Type B pancreatic cell (in vitro differentiated cells): ENCODE measurements around the gene ADAP1. TPM values are rescaled to one million over a fixed set of nuclear protein-coding genes. Genes with fewer than 3 reads are reported as not detected.

Experiments used
- DNase-seq: peaks from one replicate; pipeline ENCODE4 v3.0.0; 2021; ENCODE audit warnings: mixed read lengths; ENCODE audit not compliant: unreplicated experiment; ENCODE audit errors: extremely low spot score
- H3K27ac Mint-ChIP-seq: 2 replicates; pipeline ENCODE4 v1.8.0; 2021; ENCODE audit warnings: mild to moderate bottlenecking, mixed read lengths
- H3K27me3 Mint-ChIP-seq: 2 replicates; pipeline ENCODE4 v1.8.0; 2021; ENCODE audit warnings: mixed read lengths
- H3K36me3 Mint-ChIP-seq: 2 replicates; pipeline ENCODE4 v1.8.0; 2021; ENCODE audit warnings: mixed read lengths
- H3K4me1 Mint-ChIP-seq: one replicate; pipeline ENCODE4 v1.8.0; 2021; ENCODE audit warnings: mixed read lengths; ENCODE audit not compliant: unreplicated experiment
- H3K4me3 Mint-ChIP-seq: 2 replicates; pipeline ENCODE4 v1.8.0; 2021; ENCODE audit warnings: mild to moderate bottlenecking, mixed read lengths
- H3K9me3 Mint-ChIP-seq: 2 replicates; pipeline ENCODE4 v1.8.0; 2021; ENCODE audit warnings: mixed read lengths
- total RNA-seq: library from RNA; stranded (reverse); gene quantifications from 2 replicates; pipeline ENCODE4 v1.2.1, GENCODE V29; 2021; ENCODE audit warnings: low replicate concordance
- TF ChIP-seq, protein P1 (sequence below): fragments of 200-600 bp; sonication (generic); conservative IDR thresholded peaks from 2 replicates; pipeline ENCODE4 v1.5.0; 2021; ENCODE audit warnings: antibody characterized with exemption, mild to moderate bottlenecking

The ADAP1 gene
- total RNA-seq, 1 donor from 2014 or later, result 15.7 TPM

DNA sequence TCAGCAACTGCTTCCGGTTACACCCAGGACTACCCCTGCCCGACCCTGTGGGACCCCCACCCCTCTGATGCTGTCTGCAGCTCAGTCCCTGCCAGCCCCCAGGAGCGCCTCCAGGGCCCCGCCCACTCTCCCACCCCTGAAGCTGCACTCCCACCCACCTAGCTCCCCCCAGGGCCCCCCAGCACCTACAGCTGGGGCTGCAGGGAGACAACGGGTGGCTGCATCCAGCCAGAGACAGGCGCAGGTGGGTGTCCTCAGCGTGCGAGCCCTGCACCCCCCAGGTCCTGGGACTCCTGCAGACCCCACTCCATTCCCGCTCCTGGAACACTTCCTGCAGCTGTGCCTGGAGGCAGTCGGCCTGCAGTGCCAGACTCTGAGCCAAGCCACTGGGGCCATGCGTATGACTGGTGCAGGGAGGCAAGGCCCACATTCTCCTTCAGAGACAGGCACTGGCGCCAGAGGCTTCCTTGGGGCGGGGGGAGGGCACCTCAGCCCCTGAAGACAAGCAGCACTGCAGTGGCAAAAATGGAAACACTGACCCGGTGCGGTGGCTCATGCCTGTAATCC, 34.6 kb upstream of the ADAP1 start:
- no peak overlapping the region for H3K4me3 Mint-ChIP-seq
- no peaks in the 10 kb centered on the region for H3K9me3 Mint-ChIP-seq
- no peaks in the 10 kb centered on the region for H3K36me3 Mint-ChIP-seq
- H3K27me3 Mint-ChIP-seq, result no peaks in the 10 kb centered on the region
- H3K4me1 Mint-ChIP-seq, result peaks cover 12% of the 10 kb centered on the region
- no peak for DNase-seq
- TF ChIP-seq, protein P1, sequence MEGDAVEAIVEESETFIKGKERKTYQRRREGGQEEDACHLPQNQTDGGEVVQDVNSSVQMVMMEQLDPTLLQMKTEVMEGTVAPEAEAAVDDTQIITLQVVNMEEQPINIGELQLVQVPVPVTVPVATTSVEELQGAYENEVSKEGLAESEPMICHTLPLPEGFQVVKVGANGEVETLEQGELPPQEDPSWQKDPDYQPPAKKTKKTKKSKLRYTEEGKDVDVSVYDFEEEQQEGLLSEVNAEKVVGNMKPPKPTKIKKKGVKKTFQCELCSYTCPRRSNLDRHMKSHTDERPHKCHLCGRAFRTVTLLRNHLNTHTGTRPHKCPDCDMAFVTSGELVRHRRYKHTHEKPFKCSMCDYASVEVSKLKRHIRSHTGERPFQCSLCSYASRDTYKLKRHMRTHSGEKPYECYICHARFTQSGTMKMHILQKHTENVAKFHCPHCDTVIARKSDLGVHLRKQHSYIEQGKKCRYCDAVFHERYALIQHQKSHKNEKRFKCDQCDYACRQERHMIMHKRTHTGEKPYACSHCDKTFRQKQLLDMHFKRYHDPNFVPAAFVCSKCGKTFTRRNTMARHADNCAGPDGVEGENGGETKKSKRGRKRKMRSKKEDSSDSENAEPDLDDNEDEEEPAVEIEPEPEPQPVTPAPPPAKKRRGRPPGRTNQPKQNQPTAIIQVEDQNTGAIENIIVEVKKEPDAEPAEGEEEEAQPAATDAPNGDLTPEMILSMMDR, result no peak
- H3K27ac Mint-ChIP-seq, result no peak overlapping the region

DNA sequence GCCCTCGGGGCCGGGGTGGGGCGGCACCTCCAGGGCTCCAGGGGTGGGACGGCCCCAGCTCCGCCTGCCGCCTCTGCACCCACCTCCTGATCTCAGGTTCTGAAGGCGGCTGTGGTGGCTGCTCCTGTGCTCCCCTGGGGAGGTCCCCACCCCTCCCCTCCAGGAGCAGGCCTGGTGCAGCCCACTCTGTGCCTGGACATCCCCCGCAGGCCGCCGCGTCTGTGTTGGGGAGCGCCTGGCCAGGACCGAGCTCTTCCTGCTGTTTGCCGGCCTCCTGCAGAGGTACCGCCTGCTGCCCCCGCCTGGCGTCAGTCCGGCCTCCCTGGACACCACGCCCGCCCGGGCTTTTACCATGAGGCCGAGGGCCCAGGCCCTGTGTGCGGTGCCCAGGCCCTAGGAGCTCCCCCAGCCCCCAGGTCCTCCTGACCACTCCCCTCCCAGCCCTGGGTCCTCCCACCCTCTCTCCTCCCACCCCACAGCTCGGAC, 34.0 kb upstream of the ADAP1 start:
- Mint-ChIP-seq H3K4me1 (peaks cover 12% of the 10 kb centered on the region), H3K9me3 (no peaks in the 10 kb centered on the region), H3K27me3 (no peaks in the 10 kb centered on the region), H3K27ac (no peak overlapping the region), H3K36me3 (no peaks in the 10 kb centered on the region), H3K4me3 (no peak overlapping the region)
- DNase-seq, result no peak
- TF ChIP-seq, protein P1, result no peak

DNA sequence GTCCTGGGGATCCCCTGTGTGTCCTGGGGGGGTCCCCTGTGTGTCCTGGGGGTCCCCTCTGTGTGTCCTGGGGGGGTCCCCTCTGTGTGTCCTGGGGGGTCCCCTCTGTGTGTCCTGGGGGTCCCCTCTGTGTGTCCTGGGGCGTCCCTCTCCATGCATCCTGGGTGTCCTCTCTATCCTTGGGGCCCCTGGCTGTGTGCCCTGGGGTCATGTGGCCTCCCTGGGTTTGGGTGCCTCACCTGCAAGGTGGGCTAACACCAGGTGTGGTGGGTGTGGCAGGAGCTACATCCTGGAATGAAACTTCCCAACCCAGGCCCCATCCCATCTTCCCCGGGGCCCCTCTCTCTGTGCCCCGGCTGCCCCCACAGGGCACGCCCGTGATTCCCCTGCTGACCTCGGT, 33.4 kb upstream of the ADAP1 start:
- H3K36me3 Mint-ChIP-seq, result no peaks in the 10 kb centered on the region
- TF ChIP-seq, protein P1, result no peak
- H3K9me3 Mint-ChIP-seq, result no peaks in the 10 kb centered on the region
- H3K4me1 Mint-ChIP-seq, result peaks cover 6% of the 10 kb centered on the region
- no peaks in the 10 kb centered on the region for H3K27me3 Mint-ChIP-seq
- no peak overlapping the region for H3K27ac Mint-ChIP-seq
- H3K4me3 Mint-ChIP-seq, result no peak overlapping the region
- DNase-seq, result no peak

DNA sequence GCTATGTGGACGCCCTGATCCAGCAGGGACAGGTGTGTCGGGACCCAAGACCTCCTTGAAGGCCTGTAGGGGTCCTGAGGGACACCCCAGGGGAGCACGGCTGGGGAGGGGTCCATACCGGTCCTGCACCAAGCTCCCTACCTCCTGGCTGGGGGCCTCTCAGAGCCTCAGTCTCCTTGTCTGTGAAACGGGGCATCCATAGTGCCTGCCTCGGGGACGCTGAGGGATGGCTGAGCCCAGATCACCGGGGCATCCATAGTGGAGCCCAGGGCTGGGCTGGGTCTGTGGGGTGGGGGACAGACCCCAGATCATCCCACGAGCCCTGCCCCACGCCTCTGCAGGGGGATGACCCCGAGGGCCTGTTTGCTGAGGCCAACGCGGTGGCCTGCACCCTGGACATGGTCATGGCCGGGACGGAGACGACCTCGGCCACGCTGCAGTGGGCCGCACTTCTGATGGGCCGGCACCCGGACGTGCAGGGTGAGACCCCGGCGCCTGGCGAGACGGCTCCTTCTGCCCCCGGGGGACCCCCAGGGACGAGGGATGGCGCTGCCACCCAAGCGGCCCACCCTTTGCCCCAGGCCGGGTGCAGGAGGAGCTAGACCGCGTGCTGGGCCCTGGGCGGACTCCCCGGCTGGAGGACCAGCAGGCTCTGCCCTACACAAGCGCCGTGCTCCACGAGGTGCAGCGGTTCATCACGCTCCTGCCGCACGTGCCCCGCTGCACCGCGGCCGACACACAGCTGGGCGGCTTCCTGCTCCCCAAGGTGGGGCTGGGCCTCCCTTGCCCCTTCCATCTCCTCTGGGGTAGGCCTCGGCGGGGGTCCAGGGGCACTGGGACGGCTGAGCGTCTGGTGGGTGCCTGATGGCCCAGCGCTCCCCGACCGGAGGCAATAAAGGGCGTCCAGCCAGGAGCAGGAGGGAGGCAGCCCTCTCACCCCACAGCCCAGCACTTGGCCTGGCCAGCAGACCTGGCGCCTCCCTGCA, 32.6 kb upstream of the ADAP1 start:
- H3K27ac Mint-ChIP-seq, result no peak overlapping the region
- H3K9me3 Mint-ChIP-seq, result no peaks in the 10 kb centered on the region
- TF ChIP-seq, protein P1, result no peak
- peaks cover 5% of the 10 kb centered on the region for H3K4me1 Mint-ChIP-seq
- no peak overlapping the region for H3K4me3 Mint-ChIP-seq
- no peaks in the 10 kb centered on the region for H3K27me3 Mint-ChIP-seq
- DNase-seq, result no peak
- H3K36me3 Mint-ChIP-seq, result no peaks in the 10 kb centered on the region

DNA sequence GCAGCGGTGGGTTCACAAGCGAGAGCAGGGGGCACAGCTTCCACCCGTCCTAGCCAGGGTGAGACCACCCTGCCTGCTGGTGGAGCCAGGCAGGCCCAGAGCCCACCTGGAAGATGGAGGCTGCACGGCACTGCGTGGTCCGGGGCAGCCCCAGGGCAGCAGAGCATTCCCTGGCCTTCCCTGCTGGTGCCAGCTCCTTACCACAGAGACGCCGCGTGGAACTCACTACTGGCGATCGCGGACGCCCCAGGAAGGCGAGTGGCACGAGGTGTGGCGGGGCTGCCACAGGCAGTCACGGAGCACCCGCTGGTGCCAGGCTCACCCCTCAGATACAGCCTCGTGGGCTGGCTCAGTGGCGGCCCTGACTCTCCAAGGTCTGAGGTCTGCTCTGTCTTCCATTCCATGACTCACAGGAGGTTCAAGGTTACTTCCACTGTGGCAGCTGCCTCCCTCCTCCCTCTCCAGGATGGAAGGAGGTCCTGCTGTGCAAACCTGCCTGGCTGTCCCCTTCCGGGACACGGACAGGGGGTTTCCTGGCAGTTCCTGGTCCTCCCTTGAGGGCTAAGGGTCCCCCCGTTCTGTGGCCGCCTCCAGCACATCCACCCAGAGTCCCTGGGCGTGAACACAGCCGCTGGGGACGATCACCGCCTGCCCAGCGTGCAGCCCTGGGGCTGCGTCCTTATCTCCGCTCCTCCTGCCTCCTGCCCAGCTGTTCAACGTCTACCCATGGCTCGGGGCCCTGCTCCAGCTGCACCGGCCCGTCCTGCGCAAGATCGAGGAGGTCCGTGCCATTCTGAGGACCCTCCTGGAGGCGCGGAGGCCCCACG, 31.6 kb upstream of the ADAP1 start:
- Mint-ChIP-seq H3K27me3 (no peaks in the 10 kb centered on the region), H3K4me3 (no peak overlapping the region), H3K27ac (no peak overlapping the region), H3K36me3 (no peaks in the 10 kb centered on the region), H3K4me1 (peaks cover 5% of the 10 kb centered on the region), H3K9me3 (no peaks in the 10 kb centered on the region)
- DNase-seq, result no peak
- TF ChIP-seq, protein P1, result no peak
